Stimulated activated CD4-positive, alpha-beta T cell treated with anti-CD3 and anti-CD28 coated beads, Interleukin-15, amount 100 ng/mL, for 24 hours (primary cell): Measurements from ENCODE around the gene MMP20.

Source experiments
- DNase-seq: peaks from one replicate; pipeline ENCODE4 v3.0.0-alpha.2; 2020

Gene MMP20

GRCh38 chr11:102620818-102621561 is 4.1 kb downstream of the MMP20 start:
- no peak for DNase-seq

- DNase-seq, result no peak
These were observed 5.0 kb downstream of the MMP20 start for GRCh38 chr11:102620179-102620578.

DNA sequence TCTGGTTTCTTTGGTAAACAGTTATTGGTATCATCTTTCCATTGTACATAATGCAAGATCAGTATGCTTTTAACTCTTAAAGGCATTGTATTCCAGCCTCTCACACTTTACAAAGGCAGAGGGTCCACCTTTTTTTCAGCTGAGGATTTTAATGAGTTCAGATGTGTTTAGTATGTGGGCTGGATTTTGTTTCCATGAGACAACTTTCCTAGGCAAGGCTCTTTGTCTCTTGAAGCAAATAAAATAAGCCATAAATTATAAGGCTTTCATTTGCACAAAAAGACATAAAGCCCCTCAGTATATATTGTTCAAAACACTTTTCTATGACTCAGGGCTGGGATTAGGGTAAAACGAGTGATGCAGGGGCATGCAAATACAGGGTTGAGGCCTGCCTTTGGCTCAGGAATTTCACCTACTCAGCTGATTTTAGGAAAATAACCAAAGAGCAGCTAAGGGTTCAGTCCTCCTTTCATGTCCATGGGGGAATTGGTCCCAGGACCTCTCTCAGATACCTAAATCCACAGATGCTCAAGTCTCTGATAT is 7.6 kb downstream of the MMP20 start:
- no peak for DNase-seq

DNA sequence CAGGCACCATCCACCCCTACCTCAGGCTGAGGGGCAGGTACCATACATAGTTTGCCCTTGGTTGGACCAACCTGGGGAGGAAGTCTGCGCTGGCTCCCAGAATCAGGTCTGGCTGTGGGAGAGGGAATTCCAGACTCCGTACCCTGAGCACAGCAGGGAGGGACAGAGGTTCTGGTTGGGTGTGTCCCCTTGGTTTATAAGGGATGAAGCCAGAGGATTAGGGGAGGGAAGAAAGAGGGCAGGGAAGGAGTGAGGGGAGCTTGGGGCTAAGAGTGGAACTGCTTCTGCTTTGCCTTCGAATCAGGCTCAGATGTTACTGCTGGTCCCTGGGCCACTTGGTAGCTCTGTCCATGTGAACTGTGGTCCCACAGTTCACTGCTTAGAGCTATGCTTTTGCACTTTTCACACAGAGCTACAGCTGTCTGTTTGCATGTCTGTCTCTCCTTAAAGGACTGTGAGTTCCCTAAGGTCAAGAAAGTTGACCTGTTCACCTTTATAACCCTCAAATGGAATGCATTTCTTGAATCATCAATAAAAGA is 9.2 kb downstream of the MMP20 start:
- DNase-seq, result no peak

DNA sequence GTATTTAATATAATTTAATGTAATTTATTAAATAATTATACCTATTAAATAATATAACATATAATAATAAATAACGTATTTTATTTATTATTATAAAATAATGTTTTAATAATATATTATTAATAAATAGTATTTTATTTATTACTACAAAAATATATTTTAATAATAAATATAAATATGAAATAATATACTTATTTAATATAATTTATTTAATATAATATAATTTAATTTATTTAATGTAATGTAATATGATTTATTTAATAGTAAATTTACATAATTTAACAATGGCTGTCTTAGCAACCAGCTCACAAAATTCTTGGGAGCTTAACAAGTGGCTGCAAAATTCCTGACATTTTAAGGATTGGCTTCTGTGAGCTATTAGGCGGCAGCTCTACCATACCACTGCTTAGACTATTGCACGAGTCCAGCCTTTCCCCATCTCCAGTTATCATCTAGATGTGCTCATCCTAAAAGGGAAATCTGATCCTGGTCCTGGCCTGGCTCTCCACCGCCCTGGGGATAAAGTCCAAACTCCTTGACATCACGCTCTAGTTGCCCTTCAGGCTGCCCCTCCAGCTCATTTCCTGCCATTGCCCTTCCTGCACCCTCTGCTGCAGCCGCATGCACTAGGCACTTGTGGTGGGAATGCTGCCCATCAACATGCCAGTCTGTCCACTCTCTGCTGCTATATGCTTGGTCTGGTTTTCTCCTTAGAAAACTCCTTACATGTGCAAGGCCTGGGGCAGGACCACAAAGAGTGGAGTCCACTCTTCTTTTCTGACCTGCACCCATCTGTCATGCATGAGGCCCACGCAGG is 9.8 kb downstream of the MMP20 start:
- no peak for DNase-seq

GRCh38 chr11:102614485-102614884 is 10.6 kb downstream of the MMP20 start:
- no peak for DNase-seq

DNA sequence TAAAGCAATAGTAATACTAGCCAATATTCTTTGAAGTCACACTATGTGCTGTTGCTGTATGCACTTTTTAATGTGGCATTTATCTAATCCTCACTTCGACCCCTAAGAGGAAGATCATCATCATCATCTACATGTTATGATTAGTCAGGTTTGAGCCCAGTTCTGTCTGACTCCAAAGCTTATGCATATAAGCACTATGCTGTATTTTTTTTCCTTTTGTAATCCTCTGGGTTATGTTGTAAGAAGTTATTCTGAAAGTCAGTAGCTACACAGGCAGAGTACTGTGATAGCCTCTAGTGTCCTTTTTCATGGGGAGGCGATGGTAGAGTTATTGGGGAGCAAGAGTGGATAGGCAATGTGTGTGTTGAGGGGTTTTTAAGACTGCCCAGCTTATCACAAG is 11.1 kb downstream of the MMP20 start:
- DNase-seq, result no peak

GRCh38 chr11:102613450-102613849 is 11.7 kb downstream of the MMP20 start:
- no peak for DNase-seq

GRCh38 chr11:102611291-102611690 is 13.8 kb downstream of the MMP20 start:
- DNase-seq, result no peak

DNA sequence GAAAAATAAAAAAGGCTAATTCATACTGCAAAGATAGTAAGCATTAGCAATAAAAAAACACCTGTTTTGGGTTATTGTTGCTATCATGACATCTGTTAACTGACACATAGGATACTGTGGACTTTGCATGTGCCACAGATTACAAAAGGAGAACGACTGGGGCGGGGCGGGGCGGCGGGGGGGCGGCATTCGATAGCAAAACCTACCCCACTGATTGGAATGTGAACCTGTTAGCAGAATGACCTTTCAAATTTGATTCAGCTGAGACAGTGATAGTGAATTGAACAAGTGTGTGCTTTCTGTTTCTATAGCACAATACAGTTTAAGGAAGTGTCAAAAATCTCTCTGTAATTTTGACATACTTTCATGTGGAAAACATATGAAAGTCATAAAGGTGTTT is 14.9 kb downstream of the MMP20 start:
- no peak for DNase-seq

DNA sequence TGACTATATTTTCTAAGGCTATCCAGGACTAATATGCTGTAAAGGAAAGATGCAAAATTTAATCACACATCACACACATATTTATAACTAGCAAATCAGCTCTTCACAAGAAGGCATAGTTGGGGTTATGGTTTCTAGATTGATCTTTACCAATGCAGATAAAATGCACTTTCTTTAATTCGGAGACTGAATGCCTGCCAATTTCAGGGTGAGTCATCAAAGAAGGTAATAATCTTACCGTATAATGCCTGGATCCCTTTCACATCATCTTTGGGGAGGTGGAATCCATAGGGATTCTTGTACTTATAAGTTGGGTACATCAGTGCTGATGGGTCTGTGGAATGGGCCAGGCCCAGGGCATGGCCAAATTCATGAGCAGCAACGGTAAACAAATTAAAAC is 16.4 kb downstream of the MMP20 start:
- no peak for DNase-seq

- no peak for DNase-seq
These were observed 20.3 kb downstream of the MMP20 start for GRCh38 chr11:102604875-102605274.

DNA sequence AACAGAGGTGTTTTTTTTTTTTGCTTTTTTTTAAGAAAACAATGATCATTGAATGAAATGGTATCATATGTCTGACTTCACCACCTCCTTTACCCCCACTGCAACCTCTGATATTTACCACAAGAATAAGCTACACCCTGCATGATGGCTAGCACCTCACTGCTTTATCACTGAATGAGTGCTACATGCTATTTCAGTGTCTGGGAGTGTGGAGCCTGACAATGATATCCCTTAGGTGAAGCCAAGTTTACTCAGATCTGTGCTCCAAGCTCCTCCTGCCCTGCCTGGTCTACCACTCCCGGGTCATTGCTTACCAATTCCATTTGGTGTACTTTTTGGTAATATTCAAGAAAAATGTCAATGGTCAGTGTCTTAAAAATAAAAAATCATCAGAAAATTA is 21.1 kb downstream of the MMP20 start:
- DNase-seq, result no peak

DNA sequence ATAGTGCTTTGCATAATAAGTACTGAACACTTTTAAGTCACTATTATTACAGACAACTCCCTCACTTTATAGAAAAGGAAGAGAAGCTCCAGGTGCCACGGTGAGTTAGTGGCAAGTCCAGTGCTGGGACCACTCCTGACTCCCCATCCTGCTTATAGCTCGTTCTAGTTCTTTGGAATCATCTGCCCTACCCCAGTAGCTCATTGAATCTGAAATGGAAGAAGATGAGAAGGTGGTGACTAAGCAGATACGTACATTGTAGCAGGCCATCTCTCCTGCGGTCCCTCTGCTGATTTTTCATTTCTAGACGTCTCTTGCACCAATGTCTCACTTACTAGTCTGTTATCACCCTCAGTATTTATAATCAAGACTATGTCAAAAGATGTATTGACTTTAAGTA is 21.6 kb downstream of the MMP20 start:
- DNase-seq, result no peak

- no peak for DNase-seq
These were observed 22.0 kb downstream of the MMP20 start for GRCh38 chr11:102603091-102603490.

DNA sequence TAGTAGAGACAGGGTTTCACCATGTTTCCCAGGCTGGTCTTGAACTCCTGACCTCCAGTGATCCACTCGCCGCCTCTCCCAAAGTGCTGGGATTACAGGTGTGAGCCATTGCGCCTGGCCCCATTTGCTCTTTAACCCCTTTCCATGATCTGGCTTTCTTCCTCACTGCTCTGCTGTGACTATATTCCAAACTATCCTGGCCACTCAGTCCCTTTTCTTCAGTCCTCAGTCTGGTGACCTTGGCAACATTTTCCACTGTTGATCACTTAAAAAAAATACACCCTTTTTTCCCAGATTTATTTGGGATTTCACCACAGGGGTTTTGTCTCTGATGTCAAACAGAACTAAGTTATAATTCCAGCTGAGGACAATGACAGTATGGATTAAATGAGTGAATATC is 24.5 kb downstream of the MMP20 start:
- DNase-seq, result no peak

- peak; percentile 20 for DNase-seq
These were observed 25.4 kb downstream of the MMP20 start for GRCh38 chr11:102599642-102600261.

DNA sequence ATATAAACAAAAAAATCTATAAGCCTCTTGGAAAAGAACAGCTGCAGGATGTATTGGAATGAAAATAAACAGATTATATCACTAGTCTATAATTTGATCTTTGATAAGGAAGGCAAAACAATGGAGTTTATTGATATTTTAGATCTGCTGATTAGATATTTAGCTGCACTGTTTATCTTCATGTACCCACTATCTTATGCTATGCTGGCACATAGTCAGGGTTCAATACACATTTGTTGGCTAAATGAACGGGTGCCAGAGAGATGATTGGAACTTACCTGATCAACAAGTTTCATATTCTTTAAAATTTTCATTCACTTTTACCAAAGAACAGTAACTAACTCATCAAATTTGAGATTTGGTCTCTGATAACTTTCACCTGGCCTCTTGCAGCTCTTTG is 26.9 kb downstream of the MMP20 start:
- DNase-seq, result no peak

DNA sequence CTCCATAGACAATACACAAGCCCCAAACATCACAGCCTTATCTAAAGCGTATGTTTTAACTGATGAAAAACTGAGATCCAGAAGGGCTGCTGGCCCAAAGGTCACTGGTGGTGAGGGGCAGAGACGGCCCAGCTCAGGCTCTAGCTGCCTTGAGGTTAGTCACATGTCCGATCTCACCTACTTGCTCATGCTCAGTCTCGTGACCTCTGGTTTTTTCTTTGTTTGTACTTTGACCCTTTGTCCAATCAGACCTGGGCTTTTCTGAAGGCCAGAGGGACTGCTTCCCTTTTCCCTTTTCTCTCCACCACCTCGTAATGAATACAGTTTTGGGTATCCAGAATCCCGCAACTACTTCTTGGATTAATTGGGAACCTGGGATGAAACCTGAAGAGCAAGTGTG is 28.6 kb downstream of the MMP20 start:
- DNase-seq, result no peak

- DNase-seq, result no peak
These were observed 32.2 kb downstream of the MMP20 start for GRCh38 chr11:102592634-102593581.

- no peak for DNase-seq
These were observed 33.0 kb downstream of the MMP20 start for GRCh38 chr11:102592131-102592530.

GRCh38 chr11:102591160-102591718 is 33.9 kb downstream of the MMP20 start:
- DNase-seq, result no peak
